Stimulated activated CD4-positive, alpha-beta T cell treated with anti-CD3 and anti-CD28 coated beads, TNF-alpha, amount 100 ng/mL, for 1 hour (primary cell): ENCODE data around the gene SASH1.
"Not testable (repeated sequence)": the region's sequence is repeated elsewhere in the genome, so short reads cannot be mapped to it uniquely, and the experiment has no call there.

ENCODE experiments used
- DNase-seq, 3 donors: peaks; one replicate each; pipeline ENCODE4 v3.0.0-alpha.2; 2020; ENCODE audit warnings: low read depth in 3 of 3, low spot score in 1 of 3

SASH1 gene

GRCh38 chr6:148572676-148573335 lies 230.2 kb downstream of the SASH1 start:
- DNase-seq, result no peak

GRCh38 chr6:148573922-148574321 lies 231.3 kb downstream of the SASH1 start:
- DNase-seq, result no peak

- DNase-seq, result peak in 1 of 3 donors; percentile 12
These were observed 235.2 kb downstream of the SASH1 start for GRCh38 chr6:148577687-148578488.

- DNase-seq, result no peak
These were observed 235.8 kb downstream of the SASH1 start for GRCh38 chr6:148578489-148578814.

- DNase-seq, result no peak
These were observed 236.4 kb downstream of the SASH1 start for GRCh38 chr6:148578837-148579565.

DNA sequence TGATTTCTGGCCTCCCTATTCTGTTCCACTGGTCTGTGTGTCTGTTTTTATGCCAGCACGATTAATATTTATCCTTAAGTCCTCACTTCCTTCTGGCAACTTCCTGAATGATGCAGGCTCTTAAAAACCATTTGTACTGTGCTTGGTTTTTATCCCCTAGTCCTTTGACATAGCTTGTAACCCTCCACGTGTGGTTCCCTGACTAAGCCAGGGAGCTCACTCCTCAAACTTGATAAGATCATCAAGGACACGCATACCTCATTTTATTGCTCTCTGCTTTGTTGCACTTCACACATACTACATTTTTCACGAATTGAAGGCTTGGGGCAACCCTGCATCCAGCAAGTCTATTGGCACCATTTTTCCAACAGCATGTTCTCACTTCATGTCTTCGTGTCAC lies 237.8 kb downstream of the SASH1 start:
- DNase-seq, result no peak

DNA sequence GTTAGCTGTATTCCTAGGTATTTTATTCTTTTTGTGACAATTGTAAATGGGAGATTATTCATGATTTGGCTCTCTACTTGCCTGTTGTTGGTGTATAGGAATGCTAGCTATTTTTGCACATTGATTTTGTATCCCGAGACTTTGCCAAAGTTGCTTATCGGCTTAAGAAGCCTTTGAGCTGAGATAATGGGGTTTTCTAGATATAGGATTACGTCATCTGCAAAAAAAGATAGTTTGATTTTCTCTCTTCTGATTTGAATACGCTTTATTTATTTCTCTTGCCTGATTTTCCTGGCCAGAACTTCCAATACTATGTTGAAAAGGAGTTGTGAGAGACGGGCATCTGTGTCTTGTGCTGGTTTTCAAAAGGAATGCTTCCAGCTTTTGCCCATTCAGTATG lies 241.0 kb downstream of the SASH1 start:
- no peak for DNase-seq

DNA sequence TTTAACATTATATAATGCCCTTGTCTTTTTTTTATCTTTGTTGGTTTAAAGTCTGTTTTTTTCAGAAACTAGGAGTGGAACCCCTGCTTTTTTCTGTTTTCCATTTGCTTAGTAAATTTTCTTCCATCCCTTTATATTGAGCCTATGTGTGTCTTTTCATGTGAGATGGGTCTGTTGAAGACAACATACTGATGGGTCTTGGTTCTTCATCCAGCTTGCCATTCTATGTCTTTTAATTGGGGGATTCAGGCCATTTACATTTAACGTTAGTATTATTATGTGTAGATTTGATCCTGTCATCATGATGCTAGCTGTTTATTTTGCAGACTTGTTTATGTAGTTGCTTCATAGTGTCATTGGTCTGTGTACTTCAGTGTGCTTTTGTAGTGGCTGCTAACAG lies 243.0 kb downstream of the SASH1 start:
- not testable (repeated sequence) for DNase-seq

- DNase-seq, result no peak
These were observed 248.2 kb downstream of the SASH1 start for GRCh38 chr6:148590883-148591282.

DNA sequence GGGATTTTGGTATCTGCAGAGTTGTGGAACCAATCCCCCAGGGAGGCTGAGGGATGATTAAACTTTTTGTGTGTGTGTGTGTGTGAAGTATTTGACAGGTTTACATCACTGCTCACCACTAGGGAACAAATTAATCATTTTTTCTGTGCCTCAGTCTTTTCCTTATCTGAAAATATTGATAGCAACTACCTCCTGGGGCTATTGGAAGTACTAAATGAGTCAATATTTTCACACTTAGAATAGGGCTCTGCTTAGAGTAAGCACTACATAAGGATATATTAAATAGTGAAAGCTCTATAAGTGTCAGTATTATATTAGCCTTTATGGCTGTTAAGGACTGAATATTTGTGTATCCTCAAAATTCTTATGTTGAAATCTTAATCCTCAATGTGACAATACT lies 249.0 kb downstream of the SASH1 start:
- no peak for DNase-seq

DNA sequence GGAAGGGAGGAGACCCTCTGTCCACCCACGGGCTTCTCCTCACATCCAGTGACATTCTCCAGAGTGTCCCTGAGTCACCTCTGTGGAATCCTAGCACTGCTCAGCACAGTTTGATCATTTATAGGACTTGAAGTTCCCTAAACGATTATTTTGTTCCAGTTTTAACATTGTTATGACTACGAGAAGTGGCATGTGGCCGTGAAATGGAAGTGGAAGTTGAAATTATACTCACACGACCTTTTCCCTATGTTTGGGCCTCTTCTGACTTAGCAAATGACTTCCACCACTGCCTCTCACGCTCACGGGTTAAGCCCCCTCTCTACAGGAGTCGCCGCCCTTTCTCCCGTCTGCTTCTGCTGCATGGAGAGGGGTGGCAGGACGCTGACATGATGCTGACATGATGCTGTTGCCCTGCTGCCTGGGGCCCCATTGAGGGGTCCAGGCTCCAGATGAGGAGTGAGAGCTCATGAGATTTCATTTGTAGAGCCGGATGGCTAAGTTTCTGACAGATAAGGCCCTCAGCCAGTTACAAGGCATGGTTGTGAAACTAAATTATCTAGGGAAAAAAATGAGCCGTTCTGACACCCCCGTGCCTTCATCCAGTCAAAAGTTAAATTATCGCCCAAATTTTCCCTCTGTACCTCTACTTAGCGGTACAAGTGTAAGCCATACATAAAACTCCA lies 250.6 kb downstream of the SASH1 start:
- DNase-seq, result no peak

DNA sequence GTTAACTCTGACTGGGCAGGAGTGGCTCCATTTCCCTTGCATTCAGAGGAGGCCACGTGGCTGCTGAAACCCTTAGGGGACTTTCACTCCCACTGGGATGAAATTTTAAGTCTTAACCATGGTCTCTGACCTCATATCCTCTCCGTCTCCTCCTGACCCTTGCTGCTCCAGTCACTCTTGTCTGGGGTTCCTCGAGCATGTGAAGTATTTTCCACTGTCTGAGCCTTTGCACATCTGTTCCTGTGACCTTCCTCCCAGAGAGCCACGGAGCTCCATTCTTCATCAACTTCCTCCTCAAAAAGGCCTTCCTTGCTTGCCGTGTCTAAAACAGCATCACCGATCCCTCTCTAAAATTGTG lies 251.2 kb downstream of the SASH1 start:
- no peak for DNase-seq

GRCh38 chr6:148595550-148595949 lies 252.9 kb downstream of the SASH1 start:
- DNase-seq, result no peak

DNA sequence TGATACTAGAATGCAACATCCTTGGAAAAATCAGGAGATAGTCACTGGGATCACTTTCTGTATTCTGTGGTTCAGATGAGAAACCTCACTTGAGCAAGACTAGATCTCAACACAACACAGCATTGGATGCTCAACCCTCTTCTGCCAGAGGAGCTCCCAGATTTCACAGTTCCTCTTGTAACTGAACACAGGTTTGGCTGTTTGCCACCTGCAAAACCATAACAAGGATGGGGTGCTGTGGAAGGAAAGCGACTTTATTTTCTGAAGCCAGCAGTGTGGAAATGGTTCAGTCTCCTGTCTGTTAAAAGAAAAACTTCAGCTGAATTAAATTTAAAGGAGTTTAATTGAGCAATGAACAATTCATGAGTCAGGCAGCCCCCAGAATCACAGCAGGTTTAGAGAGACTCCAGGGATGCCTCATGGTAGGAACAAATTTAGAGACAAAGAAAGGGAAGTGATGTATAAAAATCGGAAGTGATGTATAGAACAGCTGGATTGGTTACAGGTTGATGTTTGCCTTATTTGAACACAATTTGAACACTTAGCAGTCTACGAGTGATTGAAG lies 254.3 kb downstream of the SASH1 start:
- no peak for DNase-seq

DNA sequence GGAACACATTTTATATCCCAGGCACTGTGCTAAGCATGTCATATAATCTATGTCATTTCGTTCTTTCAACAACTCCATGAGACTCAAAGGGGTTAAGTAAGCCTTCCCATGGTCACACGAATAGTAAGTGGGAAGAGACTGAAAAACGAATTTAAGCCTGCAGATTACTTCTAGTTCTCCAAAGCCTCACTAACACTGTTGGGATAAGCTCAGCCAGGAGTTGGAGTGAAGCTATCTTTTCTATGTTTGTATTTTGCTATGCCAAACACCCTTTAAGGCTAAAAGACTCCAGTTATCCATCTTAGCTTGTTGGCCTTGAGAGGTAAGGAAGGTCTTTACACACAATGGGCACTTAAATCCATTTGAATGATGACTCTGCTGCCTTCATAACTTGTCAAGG lies 256.1 kb downstream of the SASH1 start:
- no peak for DNase-seq

GRCh38 chr6:148599967-148600426 lies 257.4 kb downstream of the SASH1 start:
- no peak for DNase-seq
